Kidney epithelial cell (primary cell): ENCODE results near the gene PAAF1. TPM values are rescaled to one million over a fixed set of nuclear protein-coding genes. Genes with fewer than 3 reads are reported as not detected.

Experiments
- DNase-seq: peaks from one replicate; pipeline ENCODE4 v3.0.0-alpha.2; 2010; ENCODE audit warnings: low read depth
- H3K27me3 ChIP-seq: 2 replicates; pipeline ENCODE4 v1.6.0; 2011; ENCODE audit warnings: low read length; ENCODE audit not compliant: control insufficient read depth, insufficient read depth
- H3K36me3 ChIP-seq: 2 replicates; pipeline ENCODE4 v1.5.1; 2011; ENCODE audit warnings: low read length; ENCODE audit not compliant: control insufficient read depth, insufficient read depth
- H3K4me3 ChIP-seq: 2 replicates; pipeline ENCODE4 v1.5.1; 2011; ENCODE audit warnings: low read depth, mild to moderate bottlenecking, control low read depth, low read length
- CTCF ChIP-seq: IDR thresholded peaks from 2 replicates; pipeline ENCODE4 v1.5.1; 2011; ENCODE audit warnings: mild to moderate bottlenecking, moderate library complexity, low read length, control low read depth, inconsistent platforms; ENCODE audit not compliant: insufficient read depth, poor library complexity, severe bottlenecking
- total RNA-seq: library from RNA; depleted of rRNA; stranded (reverse); fragments of >200 nt; gene quantifications from 2 replicates; pipeline ENCODE4 v1.2.3, GENCODE V29; 2015

The PAAF1 gene
- total RNA-seq, 1 donor from 2014 or later = 11.9 TPM

GRCh38 chr11:73851046-73851764, 25.6 kb upstream of the PAAF1 start:
- DNase-seq = no peak
- Histone ChIP-seq H3K27me3 (no peaks in the 10 kb centered on the region), H3K4me3 (no peak overlapping the region), H3K36me3 (peaks cover 1% of the 10 kb centered on the region)
- no peak for TF ChIP-seq CTCF

GRCh38 chr11:73852049-73852448, 24.8 kb upstream of the PAAF1 start:
- DNase-seq = no peak
- H3K27me3 ChIP-seq = no peaks in the 10 kb centered on the region
- H3K36me3 ChIP-seq = peaks cover 1% of the 10 kb centered on the region
- H3K4me3 ChIP-seq = no peak overlapping the region
- no peak for TF ChIP-seq CTCF

GRCh38 chr11:73854680-73855079, 22.1 kb upstream of the PAAF1 start:
- no peak for DNase-seq
- Histone ChIP-seq H3K27me3 (no peaks in the 10 kb centered on the region), H3K36me3 (peaks cover 1% of the 10 kb centered on the region), H3K4me3 (no peak overlapping the region)
- no peak for TF ChIP-seq CTCF

- no peak overlapping the region for H3K4me3 ChIP-seq
- H3K36me3 ChIP-seq = peaks cover 1% of the 10 kb centered on the region
- H3K27me3 ChIP-seq = no peaks in the 10 kb centered on the region
- no peak for DNase-seq
- no peak for TF ChIP-seq CTCF
These were observed 20.7 kb upstream of the PAAF1 start for GRCh38 chr11:73856031-73856567.

- no peak for DNase-seq
- TF ChIP-seq CTCF = no peak
- H3K27me3 ChIP-seq = no peaks in the 10 kb centered on the region
- no peak overlapping the region for H3K4me3 ChIP-seq
- H3K36me3 ChIP-seq = no peaks in the 10 kb centered on the region
These were observed 17.1 kb upstream of the PAAF1 start for GRCh38 chr11:73859671-73860070.

GRCh38 chr11:73860202-73860601, 16.6 kb upstream of the PAAF1 start:
- Histone ChIP-seq H3K36me3 (no peaks in the 10 kb centered on the region), H3K27me3 (no peaks in the 10 kb centered on the region), H3K4me3 (no peak overlapping the region)
- TF ChIP-seq CTCF = no peak
- DNase-seq = no peak
